C4-2B (cell line): ENCODE data around the gene UFD1.

Experiments used
- ZFX ChIP-seq: fragments of 450-650 bp; IDR thresholded peaks from 2 replicates; pipeline ENCODE4 v1.6.1; 2017
- TF ChIP-seq, protein P1 (sequence below): fragments of 450-650 bp; conservative IDR thresholded peaks from 2 replicates; pipeline ENCODE4 v1.5.1; 2017; ENCODE audit warnings: mild to moderate bottlenecking

DNA sequence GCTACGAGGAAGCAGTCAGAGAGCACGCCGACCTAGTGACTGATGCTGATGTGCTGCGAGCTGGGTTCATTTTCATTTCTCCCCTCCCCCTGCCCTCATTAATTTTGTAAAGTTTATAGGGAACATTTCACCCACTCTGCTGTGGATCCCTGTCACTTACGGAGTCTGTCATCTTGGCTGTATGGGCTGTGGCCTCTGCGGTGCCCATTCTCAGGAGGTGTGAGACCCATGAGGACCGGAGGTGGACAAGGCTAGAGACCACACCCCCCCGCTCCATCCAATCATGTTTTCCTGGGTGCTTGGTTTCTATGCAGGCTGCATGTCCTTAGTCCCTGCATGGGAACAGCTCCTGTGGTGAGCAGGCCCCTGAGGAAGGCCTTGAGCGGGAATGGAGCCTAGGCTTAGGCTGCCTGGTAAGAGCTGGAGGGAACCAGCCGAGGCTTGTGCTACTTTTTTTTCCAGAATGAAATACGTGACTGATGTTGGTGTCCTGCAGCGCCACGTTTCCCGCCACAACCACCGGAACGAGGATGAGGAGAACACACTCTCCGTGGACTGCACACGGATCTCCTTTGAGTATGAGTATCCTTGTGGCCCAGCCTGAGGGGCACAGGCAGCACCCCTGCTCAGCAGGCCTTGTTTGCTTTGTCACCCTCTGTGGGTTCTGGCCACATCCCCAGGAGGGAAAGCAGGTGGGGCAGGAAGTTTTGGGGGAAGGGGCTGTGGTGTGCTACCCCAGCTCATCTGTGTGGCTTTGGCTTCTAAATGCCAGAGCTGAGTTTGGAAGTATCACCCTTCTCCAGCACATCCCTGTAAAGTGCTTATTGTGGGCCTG is 26.1 kb upstream of the UFD1 start:
- TF ChIP-seq, protein P1, sequence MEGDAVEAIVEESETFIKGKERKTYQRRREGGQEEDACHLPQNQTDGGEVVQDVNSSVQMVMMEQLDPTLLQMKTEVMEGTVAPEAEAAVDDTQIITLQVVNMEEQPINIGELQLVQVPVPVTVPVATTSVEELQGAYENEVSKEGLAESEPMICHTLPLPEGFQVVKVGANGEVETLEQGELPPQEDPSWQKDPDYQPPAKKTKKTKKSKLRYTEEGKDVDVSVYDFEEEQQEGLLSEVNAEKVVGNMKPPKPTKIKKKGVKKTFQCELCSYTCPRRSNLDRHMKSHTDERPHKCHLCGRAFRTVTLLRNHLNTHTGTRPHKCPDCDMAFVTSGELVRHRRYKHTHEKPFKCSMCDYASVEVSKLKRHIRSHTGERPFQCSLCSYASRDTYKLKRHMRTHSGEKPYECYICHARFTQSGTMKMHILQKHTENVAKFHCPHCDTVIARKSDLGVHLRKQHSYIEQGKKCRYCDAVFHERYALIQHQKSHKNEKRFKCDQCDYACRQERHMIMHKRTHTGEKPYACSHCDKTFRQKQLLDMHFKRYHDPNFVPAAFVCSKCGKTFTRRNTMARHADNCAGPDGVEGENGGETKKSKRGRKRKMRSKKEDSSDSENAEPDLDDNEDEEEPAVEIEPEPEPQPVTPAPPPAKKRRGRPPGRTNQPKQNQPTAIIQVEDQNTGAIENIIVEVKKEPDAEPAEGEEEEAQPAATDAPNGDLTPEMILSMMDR = no peak
- no peak for TF ChIP-seq ZFX
